ENCODE measurements around the gene REN. TPM values are rescaled to one million over a fixed set of nuclear protein-coding genes. Genes with fewer than 3 reads are reported as not detected.

REN gene
- total and polyA plus RNA-seq, 2 of the 13 experiments (the other 11 are each of a cell fraction or from before 2014, with no cell fraction given): not detected

DNA sequence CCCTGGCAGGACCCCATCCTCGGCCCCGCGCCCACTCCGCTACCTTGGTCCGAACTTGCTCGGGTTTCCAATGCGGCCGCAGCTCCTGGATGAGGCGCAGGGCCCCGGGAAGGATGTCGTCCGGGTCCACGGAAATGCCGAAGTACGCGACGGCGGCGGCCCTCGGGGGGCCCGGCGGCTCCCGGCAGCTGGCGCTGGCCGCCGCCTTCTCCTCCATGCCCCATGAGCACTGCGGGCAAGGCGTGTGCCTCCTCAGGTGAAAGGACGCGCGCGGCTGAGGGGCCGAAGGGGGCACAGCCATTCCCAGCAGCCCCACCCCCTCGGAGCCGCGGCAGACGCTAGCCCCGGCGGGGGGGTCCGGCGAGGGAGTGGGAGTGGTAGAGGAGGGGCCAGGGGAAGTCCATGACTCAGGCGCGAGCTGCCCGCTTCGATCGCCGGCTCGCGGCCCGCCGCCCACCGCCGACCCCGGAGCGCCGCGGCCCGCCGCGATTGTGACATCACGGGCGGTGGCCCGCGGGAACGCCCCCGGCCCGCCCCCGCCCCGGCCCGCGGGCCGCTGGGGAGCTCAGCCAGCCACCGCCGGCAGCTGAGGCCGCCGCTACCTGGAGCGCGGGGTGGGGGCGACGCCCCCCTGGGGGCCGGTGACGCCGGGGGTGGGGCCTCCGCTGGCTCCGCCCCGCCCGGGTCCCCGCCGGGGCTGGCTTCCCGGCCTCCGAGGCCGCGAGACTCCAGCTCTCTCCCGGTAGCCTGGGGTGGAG is 14.4 kb downstream of the REN start, which contains the start of gene ETNK2 (continued):
- TF ChIP-seq, protein P1, sequence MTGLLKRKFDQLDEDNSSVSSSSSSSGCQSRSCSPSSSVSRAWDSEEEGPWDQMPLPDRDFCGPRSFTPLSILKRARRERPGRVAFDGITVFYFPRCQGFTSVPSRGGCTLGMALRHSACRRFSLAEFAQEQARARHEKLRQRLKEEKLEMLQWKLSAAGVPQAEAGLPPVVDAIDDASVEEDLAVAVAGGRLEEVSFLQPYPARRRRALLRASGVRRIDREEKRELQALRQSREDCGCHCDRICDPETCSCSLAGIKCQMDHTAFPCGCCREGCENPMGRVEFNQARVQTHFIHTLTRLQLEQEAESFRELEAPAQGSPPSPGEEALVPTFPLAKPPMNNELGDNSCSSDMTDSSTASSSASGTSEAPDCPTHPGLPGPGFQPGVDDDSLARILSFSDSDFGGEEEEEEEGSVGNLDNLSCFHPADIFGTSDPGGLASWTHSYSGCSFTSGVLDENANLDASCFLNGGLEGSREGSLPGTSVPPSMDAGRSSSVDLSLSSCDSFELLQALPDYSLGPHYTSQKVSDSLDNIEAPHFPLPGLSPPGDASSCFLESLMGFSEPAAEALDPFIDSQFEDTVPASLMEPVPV (CRISPR knock-in tag; IDR thresholded peaks at IDR 0.05): 0 out of 2 replicates have a peak, but pooled peaks have one; percentile 35
- no peak for TF ChIP-seq MIXL1 (CRISPR knock-in tag; IDR thresholded peaks at IDR 0.05)
- TF ChIP-seq ZKSCAN1 (IDR thresholded peaks at IDR 0.05; ENCODE audit: low read length): no peak
- TF ChIP-seq ZNF777 (CRISPR knock-in tag; IDR thresholded peaks at IDR 0.05): peak; percentile 91
- peak; percentile 48 for TF ChIP-seq FOSL2 (CRISPR knock-in tag; IDR thresholded peaks at IDR 0.05)
- TF ChIP-seq ZNF367 (CRISPR knock-in tag; IDR thresholded peaks at IDR 0.05; ENCODE audit: borderline replicate concordance): no peak
- TF ChIP-seq KDM2A (CRISPR knock-in tag; IDR thresholded peaks at IDR 0.05; ENCODE audit: borderline replicate concordance, low read depth): peak; percentile 54; the same call in 1 of the 2 replicates
- TF ChIP-seq, protein P2, sequence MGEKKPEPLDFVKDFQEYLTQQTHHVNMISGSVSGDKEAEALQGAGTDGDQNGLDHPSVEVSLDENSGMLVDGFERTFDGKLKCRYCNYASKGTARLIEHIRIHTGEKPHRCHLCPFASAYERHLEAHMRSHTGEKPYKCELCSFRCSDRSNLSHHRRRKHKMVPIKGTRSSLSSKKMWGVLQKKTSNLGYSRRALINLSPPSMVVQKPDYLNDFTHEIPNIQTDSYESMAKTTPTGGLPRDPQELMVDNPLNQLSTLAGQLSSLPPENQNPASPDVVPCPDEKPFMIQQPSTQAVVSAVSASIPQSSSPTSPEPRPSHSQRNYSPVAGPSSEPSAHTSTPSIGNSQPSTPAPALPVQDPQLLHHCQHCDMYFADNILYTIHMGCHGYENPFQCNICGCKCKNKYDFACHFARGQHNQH (CRISPR knock-in tag; IDR thresholded peaks at IDR 0.05): peak; percentile 25; the same call in 1 of the 2 replicates
- no peak for TF ChIP-seq FOXK1 (CRISPR knock-in tag; IDR thresholded peaks at IDR 0.05; ENCODE audit: borderline replicate concordance, low read depth)
- TF ChIP-seq ZNF510 (CRISPR knock-in tag; IDR thresholded peaks at IDR 0.05; ENCODE audit: low read depth): no peak
- TF ChIP-seq SRSF9 (IDR thresholded peaks at IDR 0.05; ENCODE audit: borderline replicate concordance, insufficient read depth, low read depth, low read length, poor library complexity, severe bottlenecking): no peak
- TF ChIP-seq HES4 (CRISPR knock-in tag; IDR thresholded peaks at IDR 0.05; ENCODE audit: borderline replicate concordance): no peak
- TF ChIP-seq ZNF616 (CRISPR knock-in tag; IDR thresholded peaks at IDR 0.05; ENCODE audit: low read depth): no peak
- peak; percentile 36; the same call in 1 of the 2 replicates for TF ChIP-seq CREB1 (IDR thresholded peaks at IDR 0.05)
- TF ChIP-seq CREB1 (CRISPR knock-in tag; IDR thresholded peaks at IDR 0.05): no peak
- TF ChIP-seq TEAD2 (CRISPR knock-in tag; IDR thresholded peaks at IDR 0.05): no peak
- peak; percentile 43; the same call in 1 of the 2 replicates for TF ChIP-seq MYC (CRISPR knock-in tag; IDR thresholded peaks at IDR 0.05; ENCODE audit: borderline replicate concordance)
- 0 out of 2 replicates have a peak, but pooled peaks have one; percentile 68 for TF ChIP-seq EEA1 (CRISPR knock-in tag; IDR thresholded peaks at IDR 0.05; ENCODE audit: borderline replicate concordance)
- TF ChIP-seq, protein P3, sequence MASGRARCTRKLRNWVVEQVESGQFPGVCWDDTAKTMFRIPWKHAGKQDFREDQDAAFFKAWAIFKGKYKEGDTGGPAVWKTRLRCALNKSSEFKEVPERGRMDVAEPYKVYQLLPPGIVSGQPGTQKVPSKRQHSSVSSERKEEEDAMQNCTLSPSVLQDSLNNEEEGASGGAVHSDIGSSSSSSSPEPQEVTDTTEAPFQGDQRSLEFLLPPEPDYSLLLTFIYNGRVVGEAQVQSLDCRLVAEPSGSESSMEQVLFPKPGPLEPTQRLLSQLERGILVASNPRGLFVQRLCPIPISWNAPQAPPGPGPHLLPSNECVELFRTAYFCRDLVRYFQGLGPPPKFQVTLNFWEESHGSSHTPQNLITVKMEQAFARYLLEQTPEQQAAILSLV (CRISPR knock-in tag; IDR thresholded peaks at IDR 0.05; ENCODE audit: borderline replicate concordance): no peak
- TF ChIP-seq ZNF160 (CRISPR knock-in tag; IDR thresholded peaks at IDR 0.05): 0 out of 2 replicates have a peak, but pooled peaks have one; percentile 68
- TF ChIP-seq ZNF572 (CRISPR knock-in tag; IDR thresholded peaks at IDR 0.05): no peak
- no peak for TF ChIP-seq KAT8 (CRISPR knock-in tag; IDR thresholded peaks at IDR 0.05)
- TF ChIP-seq, protein P4, sequence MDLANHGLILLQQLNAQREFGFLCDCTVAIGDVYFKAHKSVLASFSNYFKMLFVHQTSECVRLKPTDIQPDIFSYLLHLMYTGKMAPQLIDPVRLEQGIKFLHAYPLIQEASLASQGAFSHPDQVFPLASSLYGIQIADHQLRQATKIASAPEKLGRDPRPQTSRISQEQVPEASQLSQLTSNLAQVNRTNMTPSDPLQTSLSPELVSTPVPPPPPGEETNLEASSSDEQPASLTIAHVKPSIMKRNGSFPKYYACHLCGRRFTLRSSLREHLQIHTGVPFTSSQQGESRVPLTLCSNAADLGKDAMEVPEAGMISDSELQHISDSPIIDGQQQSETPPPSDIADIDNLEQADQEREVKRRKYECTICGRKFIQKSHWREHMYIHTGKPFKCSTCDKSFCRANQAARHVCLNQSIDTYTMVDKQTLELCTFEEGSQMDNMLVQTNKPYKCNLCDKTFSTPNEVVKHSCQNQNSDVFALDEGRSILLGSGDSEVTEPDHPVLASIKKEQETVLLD (CRISPR knock-in tag; IDR thresholded peaks at IDR 0.05; ENCODE audit: low read depth): 0 out of 2 replicates have a peak, but pooled peaks have one; percentile 32
- no peak for TF ChIP-seq KLF12 (CRISPR knock-in tag; IDR thresholded peaks at IDR 0.05; ENCODE audit: borderline replicate concordance)
- no peak for TF ChIP-seq ZNF788 (CRISPR knock-in tag; IDR thresholded peaks at IDR 0.05; ENCODE audit: borderline replicate concordance)

Data from HepG2 (cell line).